Ishikawa (cell line): Measurements from ENCODE around the gene SCAPER.

ENCODE experiments used
- CREB1 ChIP-seq: IDR thresholded peaks from 2 replicates; pipeline ENCODE4 v1.6.1; 2012; ENCODE audit warnings: low read depth
- EP300 ChIP-seq: IDR thresholded peaks from 2 replicates; pipeline ENCODE4 v1.6.1; 2012; ENCODE audit warnings: borderline replicate concordance
- FOXM1 ChIP-seq: IDR thresholded peaks from 2 replicates; pipeline ENCODE4 v1.6.1; 2012; ENCODE audit warnings: low read depth, borderline replicate concordance
- MAX ChIP-seq: IDR thresholded peaks from 2 replicates; pipeline ENCODE4 v1.6.1; 2012
- NFIC ChIP-seq: IDR thresholded peaks from 2 replicates; pipeline ENCODE4 v1.6.1; 2012
- REST ChIP-seq: IDR thresholded peaks from 2 replicates; pipeline ENCODE4 v1.6.1; 2012; ENCODE audit warnings: low read depth, mild to moderate bottlenecking
- TCF12 ChIP-seq: IDR thresholded peaks from 2 replicates; pipeline ENCODE4 v1.6.1; 2012; ENCODE audit warnings: low read depth
- TEAD4 ChIP-seq: IDR thresholded peaks from 2 replicates; pipeline ENCODE4 v1.6.1; 2012
- USF1 ChIP-seq: IDR thresholded peaks from 2 replicates; pipeline ENCODE4 v1.6.1; 2012
- YY1 ChIP-seq: IDR thresholded peaks from 2 replicates; pipeline ENCODE4 v1.6.1; 2012; ENCODE audit warnings: low read depth

GRCh38 chr15:76337696-76338485 lies 567.2 kb downstream of the SCAPER start:
- no peak for TF ChIP-seq TEAD4
- TF ChIP-seq CREB1: no peak
- no peak for TF ChIP-seq NFIC
- TF ChIP-seq TCF12: no peak
- no peak for TF ChIP-seq YY1
- no peak for TF ChIP-seq USF1
- no peak for TF ChIP-seq MAX
- TF ChIP-seq REST: no peak
- no peak for TF ChIP-seq EP300
- TF ChIP-seq FOXM1: no peak
